ENCODE measurements around the gene MARF1. TPM values are rescaled to one million over a fixed set of nuclear protein-coding genes. Genes with fewer than 3 reads are reported as not detected.
"Not testable (repeated sequence)": the region's sequence is repeated elsewhere in the genome, so short reads cannot be mapped to it uniquely, and the experiment has no call there.

Gene MARF1
- total RNA-seq, 2 donors from 2014 or later, result 53.0 to 71.6 TPM

- Histone ChIP-seq H3K4me1 (peaks cover 4% of the 10 kb centered on the region), H3K36me3 (no peaks in the 10 kb centered on the region), H3K9ac (ENCODE audit: low read depth in 2 of 2, low read length in 2 of 2) (peak overlapping the region; percentile 87 to 94), H3K27ac (peak overlapping the region; percentile 86), H3K27me3 (no peaks in the 10 kb centered on the region), H3K4me3 (peak overlapping the region; percentile 100), H3K9me3 (no peaks in the 10 kb centered on the region)
- no peak for TF ChIP-seq CTCF (IDR thresholded peaks at IDR 0.05)
- intact Hi-C loops (cut with DNase I), result no loop called here
- peak; percentile 44 for DNase-seq
These were observed 7.8 kb upstream of the MARF1 start for GRCh38 chr16:15650698-15651171.

- no peaks in the 10 kb centered on the region for H3K27me3 ChIP-seq
- peak within 1 kb of the TSS; percentile 87 to 94 for H3K9ac ChIP-seq (ENCODE audit: low read depth in 2 of 2, low read length in 2 of 2)
- peak; percentile 94 for DNase-seq
- TF ChIP-seq CTCF (IDR thresholded peaks at IDR 0.05), result no peak
- H3K36me3 ChIP-seq, result no peaks in the 10 kb centered on the region
- peak within 1 kb of the TSS; percentile 100 for H3K4me3 ChIP-seq
- peaks cover 4% of the 10 kb centered on the region for H3K4me1 ChIP-seq
- intact Hi-C loops (cut with DNase I), result no loop called here
- H3K9me3 ChIP-seq, result no peaks in the 10 kb centered on the region
- H3K27ac ChIP-seq, result peak within 1 kb of the TSS; percentile 86
These were observed 7.2 kb upstream of the MARF1 start, which contains the start of gene NDE1 for GRCh38 chr16:15650019-15650697. Gene NDE1, plus strand, starts transcription at chr16:15650245. Its CDS starts 14,534 bp downstream, at chr16:15664779.

- intact Hi-C loops (cut with DNase I), result no loop called here
- H3K4me1 ChIP-seq, result peaks cover 4% of the 10 kb centered on the region
- peak overlapping the region; percentile 86 for H3K27ac ChIP-seq
- no peaks in the 10 kb centered on the region for H3K9me3 ChIP-seq
- peak overlapping the region; percentile 100 for H3K4me3 ChIP-seq
- peak overlapping the region; percentile 32 to 82 for H3K9ac ChIP-seq (ENCODE audit: low read depth in 2 of 2, low read length in 2 of 2)
- H3K36me3 ChIP-seq, result no peaks in the 10 kb centered on the region
- no peak for TF ChIP-seq CTCF (IDR thresholded peaks at IDR 0.05)
- no peaks in the 10 kb centered on the region for H3K27me3 ChIP-seq
- no peak for DNase-seq
These were observed 6.7 kb upstream of the MARF1 start for GRCh38 chr16:15649727-15650018.

- Histone ChIP-seq H3K27ac (peak overlapping the region; percentile 86), H3K4me3 (peak overlapping the region; percentile 100), H3K9ac (ENCODE audit: low read depth in 2 of 2, low read length in 2 of 2) (peak overlapping the region in 1 of 2 donors; percentile 82)
- H3K9me3 ChIP-seq; H3K36me3 ChIP-seq; H3K4me1 ChIP-seq; DNase-seq; intact Hi-C loops (cut with DNase I); H3K27me3 ChIP-seq: not testable (repeated sequence)
These were observed 6.4 kb upstream of the MARF1 start for GRCh38 chr16:15649311-15649710.

- no peaks in the 10 kb centered on the region for H3K9me3 ChIP-seq
- no peaks in the 10 kb centered on the region for H3K27me3 ChIP-seq
- no peak overlapping the region for H3K4me3 ChIP-seq
- no peak for TF ChIP-seq CTCF (IDR thresholded peaks at IDR 0.05)
- H3K36me3 ChIP-seq, result no peaks in the 10 kb centered on the region
- H3K9ac ChIP-seq (ENCODE audit: low read depth in 2 of 2, low read length in 2 of 2), result no peak overlapping the region
- H3K4me1 ChIP-seq, result peaks cover 4% of the 10 kb centered on the region
- H3K27ac ChIP-seq, result no peak overlapping the region
- intact Hi-C loops (cut with DNase I), result no loop called here
- no peak for DNase-seq
These were observed 5.3 kb upstream of the MARF1 start for GRCh38 chr16:15648135-15648730.
